ENCODE results near the gene MMEL1.

Gene MMEL1

DNA sequence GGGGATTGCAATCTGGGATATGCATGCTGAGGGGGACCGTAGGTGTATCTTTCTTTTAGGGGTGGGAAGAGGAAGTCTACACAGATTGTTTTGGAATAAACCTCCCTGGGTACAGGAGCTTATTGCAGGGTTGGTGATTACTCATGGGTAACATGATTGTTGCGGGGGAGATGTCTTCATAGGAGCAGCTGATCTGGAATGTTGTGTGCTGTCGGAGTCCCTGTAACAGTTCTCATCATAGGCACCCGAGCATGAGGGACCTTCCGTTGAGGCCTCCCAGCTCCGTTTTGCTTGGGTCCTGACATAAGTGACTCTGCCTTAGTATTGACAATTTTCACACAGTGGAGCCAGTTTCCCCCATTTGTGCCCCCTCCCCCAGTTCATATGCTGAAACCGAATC, 50.4 kb downstream of the MMEL1 start:
- TF ChIP-seq MAX (IDR thresholded peaks at IDR 0.05) (no peak), USF1 (IDR thresholded peaks at IDR 0.05) (no peak), EP300 (IDR thresholded peaks at IDR 0.05; ENCODE audit: borderline replicate concordance) (no peak), TCF12 (IDR thresholded peaks at IDR 0.05; ENCODE audit: low read depth) (no peak), TEAD4 (IDR thresholded peaks at IDR 0.05) (no peak), TAF1 (IDR thresholded peaks at IDR 0.05; ENCODE audit: low read depth) (no peak), NFIC (IDR thresholded peaks at IDR 0.05) (no peak), EGR1 (IDR thresholded peaks at IDR 0.05) (no peak)

DNA sequence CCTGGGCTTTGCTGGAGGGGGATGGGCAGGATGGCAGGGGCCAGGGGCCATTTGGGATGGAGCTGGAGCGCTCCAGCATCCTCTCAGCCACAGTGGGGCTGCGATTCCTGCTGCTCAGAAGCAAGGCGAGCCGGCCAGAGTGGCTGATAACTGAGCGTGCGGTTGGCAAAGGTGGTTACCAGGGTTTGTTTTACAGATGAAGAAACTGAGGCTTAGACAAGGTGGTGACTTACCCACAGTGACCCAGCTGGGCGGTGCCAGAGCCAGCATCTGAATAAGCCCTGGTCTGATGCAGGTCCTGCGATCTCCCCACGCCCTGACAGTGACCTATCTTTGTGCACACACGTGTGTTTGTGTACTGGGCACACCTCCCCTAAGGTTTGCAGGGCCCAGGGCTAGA, 52.1 kb downstream of the MMEL1 start:
- TF ChIP-seq CREB1 (IDR thresholded peaks at IDR 0.05; ENCODE audit: low read depth) (no peak), RAD21 (IDR thresholded peaks at IDR 0.05; ENCODE audit: low read depth) (no peak), FOXM1 (IDR thresholded peaks at IDR 0.05; ENCODE audit: borderline replicate concordance, low read depth) (no peak), NFIC (IDR thresholded peaks at IDR 0.05) (no peak), TCF12 (IDR thresholded peaks at IDR 0.05; ENCODE audit: low read depth) (no peak), ZBTB7A (IDR thresholded peaks at IDR 0.05; ENCODE audit: low read depth) (no peak), YY1 (IDR thresholded peaks at IDR 0.05; ENCODE audit: low read depth) (no peak), EP300 (IDR thresholded peaks at IDR 0.05; ENCODE audit: borderline replicate concordance) (no peak), CEBPB (IDR thresholded peaks at IDR 0.05) (no peak), USF1 (IDR thresholded peaks at IDR 0.05) (no peak), TAF1 (IDR thresholded peaks at IDR 0.05; ENCODE audit: low read depth) (no peak), MAX (IDR thresholded peaks at IDR 0.05) (no peak), REST (IDR thresholded peaks at IDR 0.05; ENCODE audit: low read depth) (no peak), EGR1 (IDR thresholded peaks at IDR 0.05) (no peak)

- TF ChIP-seq CREB1 (IDR thresholded peaks at IDR 0.05; ENCODE audit: low read depth) (no peak), TAF1 (IDR thresholded peaks at IDR 0.05; ENCODE audit: low read depth) (no peak), EGR1 (IDR thresholded peaks at IDR 0.05) (no peak), FOXM1 (IDR thresholded peaks at IDR 0.05; ENCODE audit: borderline replicate concordance, low read depth) (no peak), EP300 (IDR thresholded peaks at IDR 0.05; ENCODE audit: borderline replicate concordance) (no peak), MAX (IDR thresholded peaks at IDR 0.05) (no peak)
These were observed 54.1 kb downstream of the MMEL1 start for GRCh38 chr1:2578758-2579118.

DNA sequence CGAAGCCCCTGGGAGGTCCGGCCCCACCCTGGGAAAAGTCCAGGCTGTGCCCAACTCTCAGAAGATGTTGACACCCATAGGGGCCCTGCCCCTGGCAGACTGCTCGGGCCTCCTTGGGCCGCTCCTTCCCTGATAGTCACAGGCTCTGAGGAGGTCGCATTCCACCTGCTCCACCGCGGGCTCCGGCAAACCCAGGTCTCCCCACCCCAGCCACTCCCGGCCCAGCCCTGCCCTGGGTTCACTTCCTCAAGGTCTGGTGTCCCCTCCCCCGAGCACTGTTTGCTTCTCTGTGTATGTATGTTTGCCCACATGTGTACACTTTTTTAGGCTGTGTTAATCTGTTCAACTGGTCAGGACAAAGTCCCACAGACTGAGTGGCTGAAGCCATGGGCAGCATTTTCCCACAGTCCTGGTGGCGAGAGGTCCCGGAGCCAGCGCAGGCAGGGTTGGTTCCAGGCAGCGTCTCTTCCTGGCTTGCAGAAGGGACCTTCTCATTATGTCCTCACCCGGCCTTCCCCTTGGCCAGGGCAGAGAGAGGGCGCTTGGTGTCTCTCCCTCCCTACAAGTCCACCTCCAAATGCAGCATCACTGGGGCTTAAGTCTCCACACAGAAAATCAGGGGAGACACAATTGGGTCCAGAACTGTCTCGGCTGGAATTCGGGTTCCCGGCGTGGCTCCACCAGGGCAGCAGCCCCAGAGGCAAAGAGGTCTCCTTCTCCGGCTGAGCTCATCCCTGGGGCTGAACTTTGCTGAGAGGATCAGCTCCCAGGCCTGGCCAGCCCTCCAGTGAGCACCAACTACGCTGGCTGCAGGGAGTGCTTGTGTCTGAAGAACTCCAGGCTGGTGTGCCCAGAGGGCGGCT, 56.8 kb downstream of the MMEL1 start:
- TF ChIP-seq RAD21 (IDR thresholded peaks at IDR 0.05; ENCODE audit: low read depth) (no peak), USF1 (IDR thresholded peaks at IDR 0.05) (no peak), FOXM1 (IDR thresholded peaks at IDR 0.05; ENCODE audit: borderline replicate concordance, low read depth) (no peak), REST (IDR thresholded peaks at IDR 0.05; ENCODE audit: low read depth) (no peak), CREB1 (IDR thresholded peaks at IDR 0.05; ENCODE audit: low read depth) (no peak), ZBTB7A (IDR thresholded peaks at IDR 0.05; ENCODE audit: low read depth) (no peak), YY1 (IDR thresholded peaks at IDR 0.05; ENCODE audit: low read depth) (no peak), CEBPB (IDR thresholded peaks at IDR 0.05) (no peak), TEAD4 (IDR thresholded peaks at IDR 0.05) (no peak), EP300 (IDR thresholded peaks at IDR 0.05; ENCODE audit: borderline replicate concordance) (no peak), TAF1 (IDR thresholded peaks at IDR 0.05; ENCODE audit: low read depth) (no peak), EGR1 (IDR thresholded peaks at IDR 0.05) (no peak), NFIC (IDR thresholded peaks at IDR 0.05) (no peak), TCF12 (IDR thresholded peaks at IDR 0.05; ENCODE audit: low read depth) (no peak), MAX (IDR thresholded peaks at IDR 0.05) (no peak)

GRCh38 chr1:2574350-2574749, 58.5 kb downstream of the MMEL1 start:
- TF ChIP-seq CREB1 (IDR thresholded peaks at IDR 0.05; ENCODE audit: low read depth) (no peak), NFIC (IDR thresholded peaks at IDR 0.05) (no peak), FOXM1 (IDR thresholded peaks at IDR 0.05; ENCODE audit: borderline replicate concordance, low read depth) (no peak), MAX (IDR thresholded peaks at IDR 0.05) (no peak), EGR1 (IDR thresholded peaks at IDR 0.05) (no peak), TAF1 (IDR thresholded peaks at IDR 0.05; ENCODE audit: low read depth) (no peak), REST (IDR thresholded peaks at IDR 0.05; ENCODE audit: low read depth) (no peak), TCF12 (IDR thresholded peaks at IDR 0.05; ENCODE audit: low read depth) (no peak), USF1 (IDR thresholded peaks at IDR 0.05) (no peak), YY1 (IDR thresholded peaks at IDR 0.05; ENCODE audit: low read depth) (no peak), ZBTB7A (IDR thresholded peaks at IDR 0.05; ENCODE audit: low read depth) (no peak), RAD21 (IDR thresholded peaks at IDR 0.05; ENCODE audit: low read depth) (no peak), EP300 (IDR thresholded peaks at IDR 0.05; ENCODE audit: borderline replicate concordance) (no peak), TEAD4 (IDR thresholded peaks at IDR 0.05) (no peak), CEBPB (IDR thresholded peaks at IDR 0.05) (no peak)
